Rectal smooth muscle tissue (tissue), 1 donor: ENCODE data around the gene PLEKHA4.
A peak's percentile ranks its signal among the peaks of the same experiment; 100 is the strongest.

Experiments used
- H3K27ac ChIP-seq: one replicate; pipeline ENCODE4 v1.7.0; 2013; ENCODE audit warnings: low read depth, low read length, inconsistent platforms
- H3K27me3 ChIP-seq: one replicate; pipeline ENCODE4 v1.7.0; 2013; ENCODE audit warnings: low read length; ENCODE audit not compliant: control insufficient read depth, insufficient read depth
- H3K36me3 ChIP-seq: one replicate; pipeline ENCODE4 v1.7.0; 2013; ENCODE audit warnings: low read length; ENCODE audit not compliant: control insufficient read depth, insufficient read depth
- H3K4me1 ChIP-seq: one replicate; pipeline ENCODE4 v1.7.0; 2013; ENCODE audit warnings: low read length; ENCODE audit not compliant: control insufficient read depth, insufficient read depth
- H3K4me3 ChIP-seq: one replicate; pipeline ENCODE4 v1.7.0; 2013; ENCODE audit warnings: low read length
- H3K9ac ChIP-seq: one replicate; pipeline ENCODE4 v1.7.0; 2013; ENCODE audit warnings: low read length

The PLEKHA4 gene

GRCh38 chr19:48810151-48810550, 58.3 kb downstream of the PLEKHA4 start:
- Histone ChIP-seq H3K4me1 (no peaks in the 10 kb centered on the region), H3K9ac (no peak overlapping the region), H3K4me3 (peak overlapping the region; percentile 60), H3K27me3 (no peaks in the 10 kb centered on the region), H3K27ac (no peak overlapping the region), H3K36me3 (no peaks in the 10 kb centered on the region)

GRCh38 chr19:48807590-48808308, 60.7 kb downstream of the PLEKHA4 start:
- H3K36me3 ChIP-seq: no peaks in the 10 kb centered on the region
- H3K4me1 ChIP-seq: no peaks in the 10 kb centered on the region
- no peak overlapping the region for H3K27ac ChIP-seq
- no peaks in the 10 kb centered on the region for H3K27me3 ChIP-seq
- peak overlapping the region; percentile 1 for H3K4me3 ChIP-seq
- H3K9ac ChIP-seq: no peak overlapping the region

DNA sequence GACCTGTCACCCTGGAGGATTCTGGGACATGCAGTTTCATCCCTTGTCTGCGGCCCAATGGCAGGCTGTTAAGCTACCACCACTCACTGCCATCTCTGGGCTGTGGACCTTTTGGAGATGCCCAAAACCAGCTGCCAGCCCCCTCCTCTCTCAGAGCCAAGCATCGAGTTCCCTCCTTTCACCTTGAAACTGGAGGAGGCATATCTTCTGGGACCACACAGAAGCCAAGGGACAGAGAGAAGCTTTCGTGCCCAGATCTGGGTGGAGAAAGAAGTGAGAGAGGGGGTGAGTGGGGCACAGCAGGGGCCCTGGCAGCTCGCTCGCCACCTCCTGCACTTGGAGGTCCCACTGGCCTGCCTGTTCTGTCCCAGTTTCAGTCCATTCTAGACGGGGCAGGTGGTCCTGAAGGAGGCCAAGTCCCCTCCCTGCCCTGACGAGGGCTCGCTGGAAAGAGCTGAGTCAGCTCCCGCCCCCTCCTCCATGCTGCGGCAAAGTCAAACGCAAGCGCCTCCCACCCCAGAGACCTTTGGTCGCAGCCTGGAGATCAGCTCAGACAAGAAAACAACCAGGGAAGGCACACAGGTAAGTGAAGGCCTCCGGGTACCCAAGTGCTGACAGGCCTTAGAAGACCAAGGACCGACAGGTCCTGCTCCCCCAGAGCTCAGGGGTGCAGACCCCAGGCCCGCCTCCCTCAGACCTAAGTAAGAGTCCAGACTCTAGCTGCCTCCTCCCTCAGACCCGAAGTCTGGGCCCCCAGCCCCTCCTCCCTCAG, 61.4 kb downstream of the PLEKHA4 start:
- Histone ChIP-seq H3K4me3 (no peak overlapping the region), H3K36me3 (no peaks in the 10 kb centered on the region), H3K27ac (no peak overlapping the region), H3K9ac (peak overlapping the region; percentile 11), H3K27me3 (no peaks in the 10 kb centered on the region), H3K4me1 (no peaks in the 10 kb centered on the region)

- no peaks in the 10 kb centered on the region for H3K27me3 ChIP-seq
- H3K9ac ChIP-seq: no peak overlapping the region
- H3K36me3 ChIP-seq: no peaks in the 10 kb centered on the region
- no peak overlapping the region for H3K4me3 ChIP-seq
- H3K27ac ChIP-seq: no peak overlapping the region
- H3K4me1 ChIP-seq: no peaks in the 10 kb centered on the region
Measured at GRCh38 chr19:48806518-48806817, 61.9 kb downstream of the PLEKHA4 start.

- Histone ChIP-seq H3K9ac (no peak overlapping the region), H3K4me1 (no peaks in the 10 kb centered on the region), H3K4me3 (no peak overlapping the region), H3K36me3 (no peaks in the 10 kb centered on the region), H3K27me3 (no peaks in the 10 kb centered on the region), H3K27ac (no peak overlapping the region)
Measured at GRCh38 chr19:48805452-48805851, 63.0 kb downstream of the PLEKHA4 start.

DNA sequence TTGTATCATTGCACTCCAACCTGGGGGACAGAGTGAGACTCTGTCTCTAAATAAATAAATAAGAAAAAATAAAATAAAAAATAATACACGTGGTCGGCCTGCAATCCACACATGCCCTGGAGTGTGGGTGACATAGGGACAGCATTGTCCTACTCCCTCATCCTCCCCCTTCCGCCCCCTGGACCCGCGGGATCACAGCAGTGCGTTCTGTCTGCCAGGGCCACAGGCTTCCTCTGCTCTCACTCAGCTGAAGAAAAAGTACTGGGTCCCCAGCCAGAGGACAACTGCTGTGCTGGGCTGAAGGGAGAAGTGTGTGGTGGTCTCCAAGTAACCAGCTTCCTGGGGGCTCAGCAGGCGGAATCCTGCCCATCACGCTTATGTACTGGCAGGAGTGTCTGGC, 63.9 kb downstream of the PLEKHA4 start:
- H3K9ac ChIP-seq: no peak overlapping the region
- H3K27ac ChIP-seq: no peak overlapping the region
- no peak overlapping the region for H3K4me3 ChIP-seq
- H3K4me1 ChIP-seq: no peaks in the 10 kb centered on the region
- H3K27me3 ChIP-seq: no peaks in the 10 kb centered on the region
- no peaks in the 10 kb centered on the region for H3K36me3 ChIP-seq

- no peaks in the 10 kb centered on the region for H3K4me1 ChIP-seq
- no peak overlapping the region for H3K9ac ChIP-seq
- no peak overlapping the region for H3K27ac ChIP-seq
- no peaks in the 10 kb centered on the region for H3K36me3 ChIP-seq
- H3K4me3 ChIP-seq: no peak overlapping the region
- no peaks in the 10 kb centered on the region for H3K27me3 ChIP-seq
Measured at GRCh38 chr19:48802623-48803022, 65.8 kb downstream of the PLEKHA4 start.

- H3K36me3 ChIP-seq: no peaks in the 10 kb centered on the region
- H3K4me3 ChIP-seq: no peak overlapping the region
- H3K27ac ChIP-seq: no peak overlapping the region
- H3K9ac ChIP-seq: no peak overlapping the region
- H3K4me1 ChIP-seq: no peaks in the 10 kb centered on the region
- H3K27me3 ChIP-seq: no peaks in the 10 kb centered on the region
Measured at GRCh38 chr19:48799358-48800300, 68.8 kb downstream of the PLEKHA4 start.

DNA sequence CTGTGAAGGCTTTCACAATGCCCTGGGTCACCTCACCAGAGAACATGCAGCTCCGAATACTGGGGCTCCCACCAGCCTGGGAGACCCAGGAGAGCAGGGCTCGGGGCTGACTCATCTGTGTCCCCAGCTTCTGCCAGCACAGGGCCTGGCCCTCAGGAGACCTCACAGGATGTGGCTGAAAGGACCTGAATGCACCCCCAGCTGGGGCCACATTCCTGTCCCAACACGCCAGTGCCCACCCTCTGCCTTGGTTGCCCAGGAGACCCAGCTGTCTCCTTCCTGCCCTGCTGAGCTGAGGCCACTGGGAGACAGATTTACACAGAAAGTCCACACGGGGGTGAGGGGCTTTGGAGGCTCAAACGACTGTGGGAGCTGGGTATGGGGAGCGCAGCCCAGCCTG, 69.5 kb downstream of the PLEKHA4 start:
- H3K27ac ChIP-seq: no peak overlapping the region
- H3K27me3 ChIP-seq: no peaks in the 10 kb centered on the region
- H3K36me3 ChIP-seq: no peaks in the 10 kb centered on the region
- H3K4me3 ChIP-seq: no peak overlapping the region
- H3K4me1 ChIP-seq: no peaks in the 10 kb centered on the region
- no peak overlapping the region for H3K9ac ChIP-seq

DNA sequence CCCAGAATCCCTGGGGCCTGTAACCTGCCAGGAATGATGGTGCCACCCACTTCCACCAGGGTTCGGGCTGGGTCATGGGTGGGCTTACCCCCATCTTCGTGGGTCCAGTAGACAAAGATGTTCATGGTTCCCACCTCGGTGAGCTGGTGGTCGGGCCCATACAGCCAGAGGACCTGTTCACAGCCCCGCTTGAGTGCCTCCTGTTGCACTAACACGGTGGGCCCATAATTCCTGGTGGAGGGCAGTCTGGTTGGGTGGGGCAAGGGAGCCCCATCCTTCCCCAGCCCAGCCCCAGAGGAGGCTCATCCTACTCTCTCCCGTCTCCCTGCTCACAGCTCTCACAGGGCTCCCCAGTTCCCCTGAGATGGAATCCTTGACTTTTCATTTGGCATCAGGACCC, 71.3 kb downstream of the PLEKHA4 start:
- H3K27me3 ChIP-seq: no peaks in the 10 kb centered on the region
- H3K4me3 ChIP-seq: no peak overlapping the region
- H3K9ac ChIP-seq: no peak overlapping the region
- no peaks in the 10 kb centered on the region for H3K4me1 ChIP-seq
- H3K36me3 ChIP-seq: no peaks in the 10 kb centered on the region
- H3K27ac ChIP-seq: no peak overlapping the region

GRCh38 chr19:48796298-48797083, 71.9 kb downstream of the PLEKHA4 start:
- H3K27me3 ChIP-seq: no peaks in the 10 kb centered on the region
- no peak overlapping the region for H3K9ac ChIP-seq
- H3K27ac ChIP-seq: peak overlapping the region; percentile 84
- no peaks in the 10 kb centered on the region for H3K4me1 ChIP-seq
- H3K36me3 ChIP-seq: no peaks in the 10 kb centered on the region
- no peak overlapping the region for H3K4me3 ChIP-seq

- no peak overlapping the region for H3K9ac ChIP-seq
Measured at GRCh38 chr19:48795685-48796070, 72.7 kb downstream of the PLEKHA4 start.

More at GRCh38 chr19:48795685-48796070, 72.7 kb downstream of the PLEKHA4 start:
- no peaks in the 10 kb centered on the region for H3K4me1 ChIP-seq
- H3K36me3 ChIP-seq: no peaks in the 10 kb centered on the region
- H3K27ac ChIP-seq: peak overlapping the region; percentile 84
- H3K4me3 ChIP-seq: no peak overlapping the region
- no peaks in the 10 kb centered on the region for H3K27me3 ChIP-seq
